NCI-H2107 treated with DMSO at 0.1 percent for 48 hours (cell line): Measurements from ENCODE around the gene DUSP8.

Source experiments
- DNase-seq: peaks from one replicate; lab custom pipeline; 2025; ENCODE audit not compliant: unreplicated experiment; lab: John Stamatoyannopoulos, UW

Gene DUSP8

DNA sequence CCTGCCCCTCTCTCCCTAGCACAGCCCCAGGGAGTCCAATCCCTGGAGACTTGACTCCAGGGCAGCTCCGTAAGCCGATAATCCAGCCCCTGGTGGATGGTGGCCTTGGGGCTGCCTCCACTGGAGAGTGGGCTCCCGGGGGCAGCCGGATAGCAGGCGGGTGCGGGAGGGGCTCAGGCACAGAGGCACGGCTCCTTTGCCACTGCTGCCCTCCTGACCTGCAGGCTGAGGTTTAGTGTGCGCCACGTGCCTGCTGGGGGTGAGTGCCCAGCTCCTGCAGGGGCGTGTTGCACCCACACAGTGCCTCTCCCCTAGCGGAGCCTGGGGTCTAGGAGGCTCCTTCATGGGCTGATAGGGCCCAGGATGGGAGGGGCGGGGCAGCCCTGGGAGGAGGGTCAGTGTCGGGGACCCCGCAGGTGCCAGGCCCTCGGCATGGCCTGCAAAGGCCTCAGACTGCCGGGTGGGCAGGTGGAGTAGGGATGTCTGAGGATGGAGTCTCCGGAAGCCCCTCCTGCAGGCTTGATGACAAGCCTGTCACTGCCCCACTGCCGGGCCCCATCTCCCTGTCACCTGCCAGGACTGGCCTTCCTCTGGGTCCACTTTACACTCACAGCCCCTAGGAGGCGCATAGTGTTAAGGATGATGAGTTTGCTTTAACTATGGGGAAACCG lies 5.6 kb downstream of the DUSP8 start:
- DNase-seq, result no peak

DNA sequence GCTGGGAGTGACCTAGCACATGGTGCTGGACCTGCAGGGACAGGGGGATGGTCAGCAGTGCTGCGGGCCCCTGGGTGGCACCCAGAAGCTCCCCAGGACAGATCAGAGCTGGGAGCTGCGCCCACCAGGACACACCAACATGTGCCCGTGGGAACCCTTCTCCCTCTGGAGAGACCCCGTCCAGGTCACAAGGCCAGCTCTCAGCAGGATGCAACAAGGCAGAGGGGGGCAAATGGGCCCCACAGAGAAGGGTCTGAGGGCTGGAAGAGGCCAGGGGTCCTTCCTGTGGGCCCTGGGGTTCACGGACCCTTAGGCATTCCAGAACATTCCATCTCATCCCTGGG lies 6.2 kb downstream of the DUSP8 start:
- DNase-seq, result no peak

- no peak for DNase-seq
Observed at GRCh38 chr11:1565173-1565903, 6.7 kb downstream of the DUSP8 start.

GRCh38 chr11:1564535-1565172 lies 7.4 kb downstream of the DUSP8 start:
- DNase-seq, result no peak

- no peak for DNase-seq
Observed at GRCh38 chr11:1563697-1564534, 8.2 kb downstream of the DUSP8 start.

DNA sequence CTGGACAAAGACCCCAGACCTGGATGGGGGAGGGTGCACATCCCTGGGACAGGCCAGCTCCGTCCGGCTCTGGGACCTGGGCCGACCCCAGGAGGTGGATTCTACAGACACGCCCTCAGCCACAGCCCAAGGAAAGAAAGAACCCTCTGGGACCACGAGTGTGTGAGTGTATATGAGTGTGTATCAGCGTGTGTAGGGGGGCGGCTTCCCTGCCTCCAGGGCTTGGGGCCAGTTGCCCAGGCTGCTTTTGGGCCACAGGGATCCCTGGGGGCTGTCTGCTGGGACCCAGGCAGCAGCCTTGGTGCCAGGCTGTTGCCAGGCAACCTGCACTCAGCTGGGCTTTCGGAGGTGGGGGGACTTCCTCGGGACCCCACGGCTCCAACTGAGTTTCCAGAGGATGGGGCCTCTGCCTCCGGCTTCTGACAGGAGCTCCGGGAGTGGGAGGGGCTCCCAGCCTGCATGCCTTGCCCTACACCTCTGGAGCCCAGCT lies 8.9 kb downstream of the DUSP8 start:
- DNase-seq, result no peak

- no peak for DNase-seq
Observed at GRCh38 chr11:1562469-1563148, 9.5 kb downstream of the DUSP8 start.

- no peak for DNase-seq
Observed at GRCh38 chr11:1561955-1562354, 10.1 kb downstream of the DUSP8 start.

DNA sequence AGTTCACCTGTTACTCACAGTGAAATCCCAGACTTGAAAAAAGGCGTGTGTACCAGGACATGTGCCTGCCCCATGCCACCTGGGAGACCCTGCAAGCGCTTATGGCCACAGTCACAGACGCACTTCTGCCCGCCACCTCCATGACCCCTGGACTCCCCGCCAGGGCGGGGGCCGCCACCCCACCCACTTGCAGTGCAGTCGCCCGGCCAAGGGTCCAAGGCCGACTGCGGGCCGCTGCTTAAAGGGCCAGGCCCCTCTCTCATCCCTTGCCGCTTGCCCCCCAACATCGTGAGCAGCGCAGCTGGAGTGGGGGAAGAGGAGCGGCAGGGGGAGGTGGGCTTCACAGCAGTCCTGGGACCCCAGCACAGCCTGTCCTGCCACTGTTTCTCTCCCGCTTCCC lies 10.8 kb downstream of the DUSP8 start:
- no peak for DNase-seq

DNA sequence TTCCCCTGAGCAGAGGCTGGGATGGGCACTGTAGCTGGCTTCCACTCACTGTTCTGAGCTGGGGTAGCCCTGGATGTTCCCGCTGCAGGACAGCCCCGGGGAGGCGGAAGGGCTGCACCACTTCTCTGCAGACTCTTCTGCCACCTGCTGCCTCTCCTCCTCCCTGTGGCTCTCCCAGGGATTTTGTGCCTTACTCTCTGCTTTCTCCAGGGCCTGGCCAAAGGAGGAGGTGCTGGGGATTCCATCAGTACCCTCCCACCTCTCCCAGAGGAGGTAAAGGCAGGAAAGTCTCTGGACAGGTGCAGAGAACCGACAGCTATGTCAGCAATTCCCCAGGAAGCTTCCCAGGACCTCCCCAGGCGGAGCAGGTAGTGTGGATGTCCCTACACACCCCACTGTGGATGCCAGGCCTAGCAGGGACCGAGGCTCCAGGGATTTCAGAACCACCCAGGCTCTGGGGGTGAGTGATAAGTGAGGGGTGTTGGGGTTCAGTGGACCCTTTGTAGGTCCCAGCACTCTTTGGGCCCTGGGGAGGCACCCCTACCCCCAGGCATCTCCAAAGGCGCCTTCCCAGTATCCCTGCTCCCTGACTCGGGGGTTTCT lies 11.3 kb downstream of the DUSP8 start:
- DNase-seq, result no peak

DNA sequence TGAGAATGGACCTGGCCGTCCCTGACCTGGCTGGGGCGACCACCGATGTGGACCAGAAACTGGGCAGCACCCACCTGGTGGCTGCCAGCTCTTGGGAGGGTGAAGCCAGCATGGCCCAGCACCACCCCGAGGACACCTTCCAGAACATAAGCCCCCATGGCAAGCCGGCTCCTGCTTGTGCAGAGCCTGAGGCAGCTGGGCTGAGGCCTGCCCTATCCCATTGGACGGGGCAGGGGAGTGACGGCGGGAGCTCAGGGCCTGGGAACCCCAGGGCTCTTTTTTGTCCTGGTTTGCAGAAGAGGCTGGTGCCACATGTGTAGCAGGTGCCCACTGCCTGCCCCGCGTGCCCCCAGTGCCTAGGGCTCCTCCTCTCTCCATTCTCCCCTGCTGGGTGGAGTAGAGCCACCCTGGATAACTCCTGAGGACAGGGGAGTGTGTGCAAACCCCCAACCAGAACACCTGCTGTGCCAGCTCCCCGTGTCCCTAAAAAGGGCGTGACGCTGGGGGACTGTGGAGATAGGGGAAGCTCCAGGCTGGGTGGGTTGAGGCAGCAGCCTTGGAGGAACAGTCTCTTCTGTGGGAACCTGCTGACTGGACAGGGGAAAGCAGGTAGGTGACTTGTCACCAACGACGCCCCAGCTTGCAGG lies 11.9 kb downstream of the DUSP8 start:
- DNase-seq, result no peak

GRCh38 chr11:1559111-1559951 lies 12.7 kb downstream of the DUSP8 start:
- DNase-seq, result peak; percentile 60

GRCh38 chr11:1558775-1559110 lies 13.3 kb downstream of the DUSP8 start:
- DNase-seq, result no peak

DNA sequence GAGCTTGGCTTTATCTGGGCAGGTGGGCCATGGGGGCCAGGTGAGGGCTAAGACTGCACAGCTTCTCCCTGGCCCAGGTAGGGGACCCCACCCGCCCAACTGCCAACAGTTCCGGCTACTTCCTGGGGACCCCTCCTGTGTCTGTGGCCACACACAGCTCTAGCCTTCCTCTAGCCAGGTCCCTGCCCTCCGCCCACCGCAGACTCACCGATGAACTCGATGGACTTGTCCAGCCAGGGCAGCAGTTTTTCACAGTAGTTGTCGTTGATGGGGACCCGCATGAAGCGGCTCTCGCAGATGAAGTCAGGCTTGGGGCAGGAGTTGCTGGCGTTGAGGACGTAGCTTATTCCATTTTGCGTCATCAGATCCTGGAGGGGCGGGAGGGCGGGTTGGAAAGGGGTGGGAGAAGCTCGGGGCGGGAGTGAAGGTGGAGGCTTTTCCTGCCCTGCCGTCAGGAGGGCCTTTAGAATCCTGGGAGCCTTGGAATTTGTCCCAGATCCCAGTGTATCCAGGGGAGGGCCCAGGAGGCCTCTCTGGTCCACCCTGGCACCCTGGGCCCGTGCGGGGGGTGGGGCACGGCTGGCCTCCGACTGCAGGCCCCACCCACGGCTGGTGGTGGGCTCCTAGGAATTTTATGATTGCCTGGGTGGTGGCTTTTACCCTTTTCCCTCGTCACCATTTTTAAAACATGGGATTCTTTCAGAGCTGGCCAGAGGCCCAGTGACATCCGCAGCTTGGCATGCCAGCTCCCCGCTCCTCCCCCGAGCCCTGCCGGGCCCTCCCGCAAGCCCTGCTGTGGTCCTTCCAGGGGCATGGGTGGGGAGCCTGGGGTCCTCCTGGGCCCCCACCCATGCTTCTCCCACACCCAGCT lies 13.9 kb downstream of the DUSP8 start:
- no peak for DNase-seq

- DNase-seq, result no peak
Observed at GRCh38 chr11:1557051-1557884, 14.8 kb downstream of the DUSP8 start.

DNA sequence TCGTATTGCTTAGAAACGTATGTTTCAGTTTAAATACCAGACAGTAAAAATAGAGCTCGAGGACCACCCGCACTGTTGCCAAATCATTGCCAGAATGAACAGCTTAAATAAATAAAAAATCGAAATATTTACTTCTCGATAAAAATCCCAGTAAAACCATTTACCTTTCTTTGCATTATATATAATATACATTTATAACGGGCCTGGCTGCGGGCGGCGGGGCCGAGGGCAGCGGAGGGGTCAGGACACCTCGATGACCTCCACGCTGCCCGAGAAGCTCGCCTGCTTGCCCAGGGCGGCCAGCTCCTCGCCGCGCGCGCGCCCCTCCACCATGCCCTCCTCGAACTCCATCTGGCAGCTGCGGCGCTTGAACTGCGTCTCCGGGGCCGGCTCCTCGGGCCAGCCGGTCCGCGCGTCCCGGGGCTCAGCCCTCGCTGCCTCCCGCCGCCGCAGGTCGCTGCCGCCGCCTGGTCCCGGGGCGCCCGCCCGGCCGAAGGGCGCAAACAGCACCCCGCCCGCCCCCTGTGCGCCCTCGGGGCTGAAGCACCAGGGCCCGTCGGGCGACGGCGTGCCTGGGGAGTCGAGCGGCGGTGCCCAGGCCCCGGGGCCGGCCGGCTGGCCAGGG lies 15.7 kb downstream of the DUSP8 start:
- no peak for DNase-seq

DNA sequence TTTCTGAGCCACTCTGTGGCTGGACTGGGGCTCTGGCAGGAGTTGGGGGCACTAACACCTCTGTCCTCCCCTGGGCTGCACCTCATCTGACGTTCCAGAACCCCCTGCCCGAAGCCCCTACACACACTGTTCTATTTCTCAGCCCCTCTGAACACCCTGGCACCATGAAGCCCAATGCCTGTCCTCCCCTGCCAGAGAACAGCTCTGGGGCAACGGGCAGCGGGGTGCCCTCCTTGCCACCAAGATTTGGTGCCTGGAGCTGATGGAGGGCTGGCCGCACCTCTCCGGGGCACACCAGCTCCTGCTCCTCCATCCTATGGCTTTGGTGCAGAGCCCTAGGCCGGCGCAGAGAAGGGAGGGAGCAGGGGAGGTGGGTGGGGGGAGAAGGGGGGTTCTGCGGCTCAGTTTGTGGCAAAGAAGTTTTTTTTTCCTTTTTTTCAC lies 16.3 kb downstream of the DUSP8 start:
- no peak for DNase-seq
